Measurements from ENCODE around the gene TTC7B.
"Not testable (repeated sequence)": the region's sequence is repeated elsewhere in the genome, so short reads cannot be mapped to it uniquely, and the experiment has no call there.

Gene TTC7B

DNA sequence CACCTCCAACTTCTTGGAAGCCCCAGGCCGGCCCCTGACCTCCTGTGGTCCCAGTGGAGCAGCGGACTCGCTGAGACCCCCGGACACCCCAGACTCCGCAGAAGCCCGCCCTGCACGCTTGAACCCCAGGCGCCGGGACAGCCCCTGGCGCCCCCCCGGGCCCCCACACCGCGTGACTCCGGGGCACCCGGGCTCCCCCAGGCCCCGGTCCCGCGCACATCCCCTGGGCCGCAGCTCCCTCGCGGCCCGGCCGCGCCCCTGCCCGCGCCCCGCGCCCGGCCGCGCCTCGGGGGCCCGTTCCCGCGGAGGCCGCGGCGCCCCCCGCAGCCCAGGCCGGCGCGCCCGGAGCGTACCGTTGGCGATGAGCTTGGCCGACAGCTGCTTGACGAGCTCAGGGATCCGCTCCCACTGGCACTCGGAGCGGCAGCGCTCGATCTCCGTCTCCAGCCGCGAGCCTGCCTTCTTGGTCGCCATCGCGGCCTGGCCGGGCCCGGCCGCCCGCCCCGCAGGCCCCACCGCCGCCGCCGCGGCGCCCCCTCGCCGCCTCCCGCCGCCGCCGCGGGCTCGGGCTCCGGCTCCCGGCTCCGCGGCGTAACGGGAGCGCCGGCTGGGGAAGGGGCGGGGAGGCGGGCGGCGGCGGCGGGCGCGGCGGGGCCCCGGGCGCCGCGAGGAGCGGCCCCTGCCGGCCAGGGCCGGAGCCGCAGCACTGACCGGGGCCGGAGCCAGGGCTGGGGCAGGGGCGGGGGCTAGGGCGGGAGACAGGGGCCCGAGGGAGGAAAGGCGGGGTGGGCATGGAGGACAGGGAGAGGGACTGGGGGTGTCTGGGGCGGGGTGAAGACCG is at the start of gene TTC7B:
TSS of gene TTC7B (minus strand) at position 609 of the 841 bp plus-strand sequence. CDS start at position 474, 135 bp downstream.
- no peak for DNase-seq

- no peak for DNase-seq
Measured at GRCh38 chr14:90864741-90865140, 48.5 kb upstream of the TTC7B start.

DNA sequence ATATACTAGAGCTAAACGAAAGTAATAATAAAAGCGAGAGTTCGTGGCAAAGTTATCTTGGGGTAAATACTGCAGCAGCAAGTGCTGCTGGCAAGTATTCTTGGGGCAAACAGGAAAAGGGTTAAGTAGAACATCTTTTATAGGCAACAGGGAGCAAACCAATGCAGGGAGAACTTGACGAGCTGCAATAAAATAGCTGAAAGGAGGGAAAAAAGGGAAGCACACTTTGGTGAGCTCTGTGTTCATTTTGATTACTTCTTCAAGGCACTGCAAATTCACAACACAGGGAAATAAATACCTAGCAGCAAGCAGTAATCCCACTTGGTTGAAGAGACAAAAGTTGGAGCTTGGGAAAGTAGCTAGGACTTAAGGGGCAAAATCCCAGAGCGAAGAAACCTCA is 42.3 kb upstream of the TTC7B start:
- DNase-seq: no peak

DNA sequence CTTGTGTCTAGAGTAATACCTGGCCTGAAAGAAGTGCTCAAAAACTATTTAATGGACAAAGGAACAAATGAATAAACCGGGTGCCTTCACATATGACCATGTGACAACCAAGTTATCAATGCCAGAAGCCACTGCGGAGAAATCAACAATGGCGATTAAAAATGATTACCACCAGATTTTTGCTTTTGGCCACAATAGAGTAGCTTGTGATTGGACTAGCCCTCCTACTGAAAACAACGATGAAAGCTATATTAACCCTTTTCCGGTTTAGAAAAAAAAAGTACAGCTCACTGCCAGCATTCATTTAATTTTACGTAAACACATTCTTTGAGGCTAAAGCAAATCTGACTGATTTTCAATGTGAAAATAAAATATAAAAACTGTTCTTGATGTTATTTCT is 41.6 kb upstream of the TTC7B start:
- no peak for DNase-seq

- not testable (repeated sequence) for DNase-seq
Measured at GRCh38 chr14:90856115-90856514, 39.9 kb upstream of the TTC7B start.

- DNase-seq: no peak
Measured at GRCh38 chr14:90853116-90853515, 36.9 kb upstream of the TTC7B start.

GRCh38 chr14:90851327-90852036 is 35.3 kb upstream of the TTC7B start:
- no peak for DNase-seq

DNA sequence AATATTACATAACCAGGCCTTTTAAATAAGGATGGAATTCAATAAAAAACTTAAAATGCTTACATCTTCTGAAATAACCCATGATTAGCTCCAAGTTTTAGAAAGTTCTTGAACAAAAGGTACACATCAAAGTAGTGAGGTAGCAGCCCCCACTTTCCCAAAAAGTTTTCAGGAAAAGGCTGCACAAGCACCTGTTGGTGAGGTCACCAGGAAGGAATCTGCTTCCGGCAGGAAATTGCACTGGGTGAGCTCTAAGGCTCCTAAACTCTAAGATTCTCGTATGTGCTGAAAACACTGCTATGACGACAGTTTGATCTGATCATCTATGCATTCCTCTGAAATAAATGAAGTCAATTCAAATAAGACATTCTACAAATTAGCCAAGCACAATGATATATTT is 34.3 kb upstream of the TTC7B start:
- DNase-seq: no peak

GRCh38 chr14:90849787-90850444 is 33.7 kb upstream of the TTC7B start:
- no peak for DNase-seq

- no peak for DNase-seq
Measured at GRCh38 chr14:90848944-90849731, 32.9 kb upstream of the TTC7B start.

DNA sequence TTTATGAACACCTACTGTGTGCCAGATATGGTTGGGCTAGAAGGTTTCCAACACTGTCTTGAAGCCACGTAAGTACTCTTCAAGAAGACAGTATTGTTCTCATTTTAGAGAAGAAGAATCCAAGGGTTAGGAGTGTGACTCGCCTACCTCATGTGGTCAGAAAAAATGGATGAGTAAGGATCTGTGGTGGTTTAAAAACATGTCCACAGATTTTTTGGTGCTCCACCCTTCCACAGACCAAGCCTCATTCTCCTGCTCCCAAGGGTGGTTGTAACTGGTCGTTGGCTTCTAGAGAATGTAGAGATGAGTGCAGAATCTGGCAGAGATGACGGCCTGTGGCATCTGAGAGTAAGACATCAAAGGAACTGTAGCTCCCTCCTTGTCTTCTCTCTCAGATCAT is 30.3 kb upstream of the TTC7B start:
- no peak for DNase-seq

GRCh38 chr14:90844321-90844720 is 28.1 kb upstream of the TTC7B start:
- no peak for DNase-seq

DNA sequence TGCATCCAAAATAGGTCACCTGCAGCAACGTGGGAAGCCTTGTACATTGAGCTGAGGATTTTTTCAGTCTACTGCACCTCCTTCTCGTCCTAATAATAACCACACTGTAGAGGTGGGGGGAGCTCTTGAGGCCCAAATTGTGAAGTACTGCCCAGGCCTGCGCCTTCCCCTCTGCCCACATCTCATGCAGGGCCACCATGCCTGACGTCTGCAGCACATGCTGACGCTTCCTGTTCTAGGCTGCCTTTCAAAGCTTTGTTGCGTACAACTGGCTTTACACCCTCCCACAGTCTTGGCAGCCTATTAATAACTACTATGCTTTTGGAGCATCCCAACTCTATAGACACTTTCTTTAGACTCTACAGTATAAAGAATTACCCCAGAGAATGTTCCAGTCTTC is 26.5 kb upstream of the TTC7B start:
- DNase-seq: no peak

DNA sequence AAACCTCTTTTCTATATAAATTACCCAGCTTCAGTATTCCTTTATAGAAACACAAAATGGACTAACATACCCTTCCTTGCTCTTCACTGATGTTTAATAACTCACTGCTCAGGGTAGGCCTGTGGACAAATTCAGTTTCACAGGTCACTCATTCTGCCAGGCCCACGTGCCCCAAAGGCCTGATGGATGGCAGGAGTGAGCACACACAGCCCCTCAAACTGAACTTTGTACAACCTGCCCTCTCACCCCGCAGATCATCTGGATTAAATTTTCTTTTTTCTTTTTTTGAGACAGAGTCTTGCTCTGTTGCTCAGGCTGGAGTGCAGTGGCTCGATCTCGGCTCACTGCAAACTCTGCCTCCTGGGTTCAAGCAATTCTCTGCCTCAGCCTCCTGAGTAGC is 24.4 kb upstream of the TTC7B start:
- not testable (repeated sequence) for DNase-seq

- DNase-seq: no peak
Measured at GRCh38 chr14:90839889-90840266, 23.6 kb upstream of the TTC7B start.

GRCh38 chr14:90839024-90839888 is 23.0 kb upstream of the TTC7B start:
- DNase-seq: no peak

DNA sequence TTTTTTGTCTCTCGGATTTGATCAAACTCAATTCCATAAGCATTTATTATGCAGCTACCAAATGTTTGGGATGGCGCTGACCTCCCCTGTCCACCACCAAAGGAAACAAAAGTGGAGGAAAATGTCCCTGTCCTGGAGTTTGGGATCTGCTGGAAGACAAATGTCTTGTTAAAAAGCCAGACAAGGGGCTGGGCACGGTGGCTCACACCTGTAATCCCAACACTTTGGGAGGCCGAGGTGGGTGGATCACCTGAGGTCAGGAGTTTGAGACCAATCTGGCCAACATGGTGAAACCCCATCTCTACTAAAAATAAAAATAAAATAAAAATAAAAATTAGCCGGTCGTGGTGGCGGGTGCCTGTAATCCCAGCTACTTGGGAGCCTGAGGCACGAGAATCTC is 22.3 kb upstream of the TTC7B start:
- not testable (repeated sequence) for DNase-seq

GRCh38 chr14:90837355-90837754 is 21.1 kb upstream of the TTC7B start:
- no peak for DNase-seq

GRCh38 chr14:90836692-90837063 is 20.4 kb upstream of the TTC7B start:
- no peak for DNase-seq

- no peak for DNase-seq
Measured at GRCh38 chr14:90831821-90832220, 15.6 kb upstream of the TTC7B start.

DNA sequence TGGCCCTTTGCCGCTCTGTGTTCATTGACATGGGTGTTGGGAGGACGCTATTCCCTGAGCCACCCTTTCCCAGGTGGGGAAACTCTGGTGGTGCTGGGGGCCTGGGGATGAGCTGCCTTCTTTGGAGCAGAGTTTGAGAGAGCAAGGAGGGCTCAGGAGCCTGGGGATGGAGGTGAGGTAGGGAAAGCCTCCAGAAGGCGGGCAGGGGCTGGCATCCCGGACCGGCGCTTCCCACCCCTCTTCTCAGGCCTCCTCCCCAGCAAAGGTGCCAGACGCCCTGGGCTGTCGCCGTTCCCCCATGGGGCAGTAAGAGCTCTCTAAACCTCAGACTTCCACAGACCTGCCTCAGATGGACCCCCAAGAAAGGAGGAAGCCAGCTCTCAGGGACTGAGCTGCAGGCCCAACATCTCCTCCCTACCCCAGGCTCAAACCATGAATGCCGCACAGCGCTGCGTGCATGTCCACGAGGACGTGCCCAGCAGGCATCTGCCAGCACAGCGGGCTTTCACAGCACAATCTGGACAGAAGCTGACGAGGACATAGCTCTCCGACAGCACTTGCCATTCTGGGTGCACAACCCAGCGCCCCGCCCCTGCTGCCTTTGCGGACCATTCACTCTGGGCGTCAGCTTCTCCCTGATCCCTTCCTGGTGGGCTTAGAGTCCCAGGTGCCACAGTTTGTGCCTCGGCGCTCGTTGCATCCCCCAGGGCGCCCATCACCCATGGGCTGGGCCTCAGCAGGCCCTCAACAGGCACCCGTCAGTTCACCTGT is 14.9 kb upstream of the TTC7B start:
- DNase-seq: no peak

All from NCI-H1417 treated with DMSO at 0.1 percent for 48 hours (cell line).